ENCODE results near the gene COL17A1.

Gene COL17A1

GRCh38 chr10:104096692-104097091 lies 11.0 kb upstream of the COL17A1 start:
- Histone ChIP-seq H3K9me3 (ENCODE audit: control insufficient read depth in 1 of 2, low read length in 2 of 2) (peaks cover 3 to 7% of the 10 kb centered on the region in 2 donors), H3K27ac (ENCODE audit: low read length) (no peak overlapping the region), H3K4me1 (ENCODE audit: control insufficient read depth in 1 of 2, insufficient read depth in 2 of 2, low read length in 2 of 2) (no peaks in the 10 kb centered on the region), H3K36me3 (ENCODE audit: control insufficient read depth in 1 of 2, insufficient read depth in 2 of 2, low read length in 2 of 2) (no peaks in the 10 kb centered on the region), H3K27me3 (ENCODE audit: low read depth, low read length) (peaks cover 4% of the 10 kb centered on the region), H3K4me3 (ENCODE audit: low read depth in 1 of 2, low read length in 2 of 2) (no peak overlapping the region)

- H3K36me3 ChIP-seq (ENCODE audit: control insufficient read depth in 1 of 2, insufficient read depth in 2 of 2, low read length in 2 of 2), result no peaks in the 10 kb centered on the region
- H3K4me3 ChIP-seq (ENCODE audit: low read depth in 1 of 2, low read length in 2 of 2), result no peak overlapping the region
- H3K4me1 ChIP-seq (ENCODE audit: control insufficient read depth in 1 of 2, insufficient read depth in 2 of 2, low read length in 2 of 2), result no peaks in the 10 kb centered on the region
- peaks cover 4% of the 10 kb centered on the region for H3K27me3 ChIP-seq (ENCODE audit: low read depth, low read length)
- no peak overlapping the region for H3K27ac ChIP-seq (ENCODE audit: low read length)
- H3K9me3 ChIP-seq (ENCODE audit: control insufficient read depth in 1 of 2, low read length in 2 of 2), result peaks cover 3 to 7% of the 10 kb centered on the region in 2 donors
Measured at GRCh38 chr10:104092749-104093148, 7.1 kb upstream of the COL17A1 start.

GRCh38 chr10:104090611-104091010 lies 4.9 kb upstream of the COL17A1 start:
- no peak overlapping the region for H3K27ac ChIP-seq (ENCODE audit: low read length)
- H3K9me3 ChIP-seq (ENCODE audit: control insufficient read depth in 1 of 2, low read length in 2 of 2), result no peaks in the 10 kb centered on the region
- H3K4me1 ChIP-seq (ENCODE audit: control insufficient read depth in 1 of 2, insufficient read depth in 2 of 2, low read length in 2 of 2), result no peaks in the 10 kb centered on the region
- no peaks in the 10 kb centered on the region for H3K27me3 ChIP-seq (ENCODE audit: low read depth, low read length)
- no peak overlapping the region for H3K4me3 ChIP-seq (ENCODE audit: low read depth in 1 of 2, low read length in 2 of 2)
- no peaks in the 10 kb centered on the region for H3K36me3 ChIP-seq (ENCODE audit: control insufficient read depth in 1 of 2, insufficient read depth in 2 of 2, low read length in 2 of 2)

- no peaks in the 10 kb centered on the region for H3K36me3 ChIP-seq (ENCODE audit: control insufficient read depth in 1 of 2, insufficient read depth in 2 of 2, low read length in 2 of 2)
- H3K4me3 ChIP-seq (ENCODE audit: low read depth in 1 of 2, low read length in 2 of 2), result no peak overlapping the region
- H3K27ac ChIP-seq (ENCODE audit: low read length), result no peak overlapping the region
- H3K9me3 ChIP-seq (ENCODE audit: control insufficient read depth in 1 of 2, low read length in 2 of 2), result no peaks in the 10 kb centered on the region
- no peaks in the 10 kb centered on the region for H3K4me1 ChIP-seq (ENCODE audit: control insufficient read depth in 1 of 2, insufficient read depth in 2 of 2, low read length in 2 of 2)
- no peaks in the 10 kb centered on the region for H3K27me3 ChIP-seq (ENCODE audit: low read depth, low read length)
Measured at GRCh38 chr10:104089621-104090020, 3.9 kb upstream of the COL17A1 start.

- no peaks in the 10 kb centered on the region for H3K36me3 ChIP-seq (ENCODE audit: control insufficient read depth in 1 of 2, insufficient read depth in 2 of 2, low read length in 2 of 2)
- no peaks in the 10 kb centered on the region for H3K9me3 ChIP-seq (ENCODE audit: control insufficient read depth in 1 of 2, low read length in 2 of 2)
- H3K4me3 ChIP-seq (ENCODE audit: low read depth in 1 of 2, low read length in 2 of 2), result no peak overlapping the region
Measured at GRCh38 chr10:104088239-104088638, 2.6 kb upstream of the COL17A1 start.

GRCh38 chr10:104084482-104085142 lies 1.1 kb downstream of the COL17A1 start:
- H3K4me3 ChIP-seq (ENCODE audit: low read depth in 1 of 2, low read length in 2 of 2), result no peak overlapping the region
- no peak overlapping the region for H3K27ac ChIP-seq (ENCODE audit: low read length)

More at GRCh38 chr10:104088239-104088638, 2.6 kb upstream of the COL17A1 start:
- no peaks in the 10 kb centered on the region for H3K4me1 ChIP-seq (ENCODE audit: control insufficient read depth in 1 of 2, insufficient read depth in 2 of 2, low read length in 2 of 2)
- no peaks in the 10 kb centered on the region for H3K27me3 ChIP-seq (ENCODE audit: low read depth, low read length)
- no peak overlapping the region for H3K27ac ChIP-seq (ENCODE audit: low read length)

GRCh38 chr10:104081998-104082397 lies 3.7 kb downstream of the COL17A1 start:
- H3K9me3 ChIP-seq (ENCODE audit: control insufficient read depth in 1 of 2, low read length in 2 of 2), result no peaks in the 10 kb centered on the region
- no peaks in the 10 kb centered on the region for H3K27me3 ChIP-seq (ENCODE audit: low read depth, low read length)
- no peak overlapping the region for H3K27ac ChIP-seq (ENCODE audit: low read length)
- H3K36me3 ChIP-seq (ENCODE audit: control insufficient read depth in 1 of 2, insufficient read depth in 2 of 2, low read length in 2 of 2), result no peaks in the 10 kb centered on the region
- H3K4me3 ChIP-seq (ENCODE audit: low read depth in 1 of 2, low read length in 2 of 2), result no peak overlapping the region
- H3K4me1 ChIP-seq (ENCODE audit: control insufficient read depth in 1 of 2, insufficient read depth in 2 of 2, low read length in 2 of 2), result no peaks in the 10 kb centered on the region

More at GRCh38 chr10:104084482-104085142, 1.1 kb downstream of the COL17A1 start:
- H3K9me3 ChIP-seq (ENCODE audit: control insufficient read depth in 1 of 2, low read length in 2 of 2), result no peaks in the 10 kb centered on the region
- H3K27me3 ChIP-seq (ENCODE audit: low read depth, low read length), result no peaks in the 10 kb centered on the region
- H3K36me3 ChIP-seq (ENCODE audit: control insufficient read depth in 1 of 2, insufficient read depth in 2 of 2, low read length in 2 of 2), result no peaks in the 10 kb centered on the region
- no peaks in the 10 kb centered on the region for H3K4me1 ChIP-seq (ENCODE audit: control insufficient read depth in 1 of 2, insufficient read depth in 2 of 2, low read length in 2 of 2)

- H3K4me1 ChIP-seq (ENCODE audit: control insufficient read depth in 1 of 2, insufficient read depth in 2 of 2, low read length in 2 of 2), result no peaks in the 10 kb centered on the region
- no peak overlapping the region for H3K27ac ChIP-seq (ENCODE audit: low read length)
- no peaks in the 10 kb centered on the region for H3K27me3 ChIP-seq (ENCODE audit: low read depth, low read length)
- no peaks in the 10 kb centered on the region for H3K36me3 ChIP-seq (ENCODE audit: control insufficient read depth in 1 of 2, insufficient read depth in 2 of 2, low read length in 2 of 2)
- no peak overlapping the region for H3K4me3 ChIP-seq (ENCODE audit: low read depth in 1 of 2, low read length in 2 of 2)
- no peaks in the 10 kb centered on the region for H3K9me3 ChIP-seq (ENCODE audit: control insufficient read depth in 1 of 2, low read length in 2 of 2)
Measured at GRCh38 chr10:104080762-104081161, 4.9 kb downstream of the COL17A1 start.

- Histone ChIP-seq H3K4me1 (ENCODE audit: control insufficient read depth in 1 of 2, insufficient read depth in 2 of 2, low read length in 2 of 2) (no peaks in the 10 kb centered on the region), H3K36me3 (ENCODE audit: control insufficient read depth in 1 of 2, insufficient read depth in 2 of 2, low read length in 2 of 2) (no peaks in the 10 kb centered on the region), H3K27me3 (ENCODE audit: low read depth, low read length) (no peaks in the 10 kb centered on the region), H3K4me3 (ENCODE audit: low read depth in 1 of 2, low read length in 2 of 2) (no peak overlapping the region), H3K27ac (ENCODE audit: low read length) (no peak overlapping the region), H3K9me3 (ENCODE audit: control insufficient read depth in 1 of 2, low read length in 2 of 2) (no peaks in the 10 kb centered on the region)
Measured at GRCh38 chr10:104077663-104078151, 8.0 kb downstream of the COL17A1 start.

GRCh38 chr10:104077247-104077646 lies 8.4 kb downstream of the COL17A1 start:
- H3K4me1 ChIP-seq (ENCODE audit: control insufficient read depth in 1 of 2, insufficient read depth in 2 of 2, low read length in 2 of 2), result no peaks in the 10 kb centered on the region
- H3K9me3 ChIP-seq (ENCODE audit: control insufficient read depth in 1 of 2, low read length in 2 of 2), result no peaks in the 10 kb centered on the region
- no peaks in the 10 kb centered on the region for H3K36me3 ChIP-seq (ENCODE audit: control insufficient read depth in 1 of 2, insufficient read depth in 2 of 2, low read length in 2 of 2)
- H3K27ac ChIP-seq (ENCODE audit: low read length), result no peak overlapping the region
- no peak overlapping the region for H3K4me3 ChIP-seq (ENCODE audit: low read depth in 1 of 2, low read length in 2 of 2)
- no peaks in the 10 kb centered on the region for H3K27me3 ChIP-seq (ENCODE audit: low read depth, low read length)

GRCh38 chr10:104076743-104077160 lies 8.9 kb downstream of the COL17A1 start:
- Histone ChIP-seq H3K27ac (ENCODE audit: low read length) (no peak overlapping the region), H3K4me1 (ENCODE audit: control insufficient read depth in 1 of 2, insufficient read depth in 2 of 2, low read length in 2 of 2) (no peaks in the 10 kb centered on the region), H3K4me3 (ENCODE audit: low read depth in 1 of 2, low read length in 2 of 2) (no peak overlapping the region), H3K36me3 (ENCODE audit: control insufficient read depth in 1 of 2, insufficient read depth in 2 of 2, low read length in 2 of 2) (no peaks in the 10 kb centered on the region), H3K9me3 (ENCODE audit: control insufficient read depth in 1 of 2, low read length in 2 of 2) (no peaks in the 10 kb centered on the region), H3K27me3 (ENCODE audit: low read depth, low read length) (no peaks in the 10 kb centered on the region)

GRCh38 chr10:104074505-104074904 lies 11.2 kb downstream of the COL17A1 start:
- no peaks in the 10 kb centered on the region for H3K9me3 ChIP-seq (ENCODE audit: control insufficient read depth in 1 of 2, low read length in 2 of 2)
- no peaks in the 10 kb centered on the region for H3K36me3 ChIP-seq (ENCODE audit: control insufficient read depth in 1 of 2, insufficient read depth in 2 of 2, low read length in 2 of 2)
- H3K4me3 ChIP-seq (ENCODE audit: low read depth in 1 of 2, low read length in 2 of 2), result no peak overlapping the region
- no peaks in the 10 kb centered on the region for H3K4me1 ChIP-seq (ENCODE audit: control insufficient read depth in 1 of 2, insufficient read depth in 2 of 2, low read length in 2 of 2)
- H3K27me3 ChIP-seq (ENCODE audit: low read depth, low read length), result no peaks in the 10 kb centered on the region
- H3K27ac ChIP-seq (ENCODE audit: low read length), result no peak overlapping the region

All from muscle layer of duodenum (tissue), 2 donors.